Articular chondrocyte of knee joint (primary cell): ENCODE measurements around the gene LAD1. TPM values are rescaled to one million over a fixed set of nuclear protein-coding genes. Genes with fewer than 3 reads are reported as not detected.

Experiments used
- total RNA-seq: library from RNA; depleted of rRNA; stranded (reverse); fragments of >200 nt; gene quantifications from 2 replicates; pipeline ENCODE4 v1.2.3, GENCODE V29; 2012

The LAD1 gene, protein sequence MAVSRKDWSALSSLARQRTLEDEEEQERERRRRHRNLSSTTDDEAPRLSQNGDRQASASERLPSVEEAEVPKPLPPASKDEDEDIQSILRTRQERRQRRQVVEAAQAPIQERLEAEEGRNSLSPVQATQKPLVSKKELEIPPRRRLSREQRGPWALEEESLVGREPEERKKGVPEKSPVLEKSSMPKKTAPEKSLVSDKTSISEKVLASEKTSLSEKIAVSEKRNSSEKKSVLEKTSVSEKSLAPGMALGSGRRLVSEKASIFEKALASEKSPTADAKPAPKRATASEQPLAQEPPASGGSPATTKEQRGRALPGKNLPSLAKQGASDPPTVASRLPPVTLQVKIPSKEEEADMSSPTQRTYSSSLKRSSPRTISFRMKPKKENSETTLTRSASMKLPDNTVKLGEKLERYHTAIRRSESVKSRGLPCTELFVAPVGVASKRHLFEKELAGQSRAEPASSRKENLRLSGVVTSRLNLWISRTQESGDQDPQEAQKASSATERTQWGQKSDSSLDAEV
- total RNA-seq: not detected in 2 replicates

DNA sequence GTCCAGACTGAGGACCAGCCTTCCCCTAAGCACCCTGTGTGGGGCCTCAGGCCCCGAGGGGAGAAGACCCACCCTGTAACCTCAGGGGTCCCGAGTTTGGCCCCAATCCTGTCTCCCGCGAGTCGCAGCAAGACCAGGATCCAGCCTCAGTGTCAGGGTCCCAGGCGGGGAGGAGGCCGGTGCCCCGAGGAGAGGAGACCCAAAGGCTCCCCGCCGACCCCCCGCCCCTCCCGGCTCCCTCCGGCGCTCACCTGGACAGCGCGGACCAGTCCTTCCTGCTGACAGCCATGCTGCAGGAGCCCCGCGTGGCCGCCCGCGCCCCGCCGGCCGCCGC, at the start of gene LAD1:
Gene LAD1, minus strand, starts transcription at position 307 of the 334 bp plus-strand sequence. Its CDS starts 18 bp downstream, at position 289.

DNA sequence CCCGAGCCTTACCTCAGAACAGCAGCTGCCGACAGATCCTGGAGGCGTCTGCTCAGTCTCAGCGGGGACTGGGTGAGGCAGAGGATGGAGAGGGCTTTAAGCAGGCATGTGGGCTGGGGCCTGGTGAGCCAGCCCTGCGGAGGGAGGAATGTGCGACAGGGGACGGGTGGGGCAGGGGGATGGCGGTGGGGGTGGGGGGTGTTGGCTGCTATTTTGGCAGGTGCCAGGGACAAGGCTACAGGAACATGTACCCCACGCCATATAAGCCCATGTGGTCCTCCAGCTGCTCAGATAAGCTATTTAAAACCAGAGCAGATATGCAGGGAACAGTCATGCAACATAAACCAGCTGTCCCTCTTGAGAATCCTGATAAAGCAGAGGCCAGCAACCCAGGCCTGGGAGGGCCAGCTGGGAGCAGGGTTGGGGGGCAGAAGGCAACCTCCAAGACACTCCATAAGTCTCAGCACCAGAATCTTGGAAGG, 21.5 kb downstream of the LAD1 start, which contains the start of gene TNNT2:
Gene TNNT2, minus strand, starts transcription at position 70 of the 482 bp plus-strand sequence. CDS start 4,426 bp downstream, outside the sequence.

Other genes starting within 250 kb of the LAD1 start
- gene TMEM9, start 244.8 kb downstream of the LAD1 start, total RNA-seq: 64.3 and 67.6 TPM in 2 replicates
- not detected in 2 replicates for gene IGFN1, start 208.5 kb downstream of the LAD1 start, total RNA-seq
- gene PKP1, start 115.8 kb downstream of the LAD1 start, total RNA-seq: 0.54 and 0.65 TPM in 2 replicates
- gene TNNT2, start 21.6 kb downstream of the LAD1 start, total RNA-seq: not detected in 2 replicates
- not detected in 2 replicates for gene TNNI1, start 22.4 kb upstream of the LAD1 start, total RNA-seq
- gene PHLDA3, start 69.9 kb upstream of the LAD1 start, total RNA-seq: 67.7 and 69.9 TPM in 2 replicates
- gene CSRP1, start 107.8 kb upstream of the LAD1 start, total RNA-seq: 157 and 200 TPM in 2 replicates
- 86.9 and 102 TPM in 2 replicates for gene NAV1, start 139.8 kb upstream of the LAD1 start, total RNA-seq